ENCODE measurements around the gene ATG16L1. TPM values are rescaled to one million over a fixed set of nuclear protein-coding genes. Genes with fewer than 3 reads are reported as not detected.

Gene ATG16L1
- total RNA-seq, 1 donor from 2014 or later, result 49.9 TPM

DNA sequence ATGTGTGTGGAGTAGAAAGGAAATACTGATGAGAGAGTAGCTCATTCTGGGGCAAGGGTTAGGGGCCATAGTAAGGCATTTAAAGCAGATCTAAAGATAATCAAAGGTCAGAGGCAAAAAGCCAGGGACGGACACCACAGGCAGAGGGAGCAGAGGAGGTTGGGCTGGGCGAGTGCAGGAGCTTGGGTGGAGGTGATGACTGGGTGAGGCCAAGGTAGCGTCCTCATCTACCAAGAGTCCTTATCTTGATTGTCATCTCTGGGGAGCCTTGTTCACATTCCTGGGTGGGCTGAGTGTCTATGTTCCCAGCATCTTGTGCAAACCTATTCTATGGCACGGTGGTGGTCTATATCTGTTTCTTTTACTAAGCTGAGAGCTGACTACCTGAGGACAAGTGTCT lies 30.1 kb downstream of the ATG16L1 start:
- no peak for ATAC-seq (ENCODE audit: low read depth)
- ChIA-PET CTCF (interaction anchor here (1.0 kb wide), 1 partner anchor 162 kb away, joined by 3 read pairs; no protein-coding TSS in a partner anchor), POLR2A (no interaction called here)
- Mint-ChIP-seq H3K9me3 (no peaks in the 10 kb centered on the region), H3K4me1 (peaks cover 9% of the 10 kb centered on the region), H3K27ac (no peak overlapping the region), H3K27me3 (no peaks in the 10 kb centered on the region), H3K36me3 (ENCODE audit: low read depth) (peaks cover 86% of the 10 kb centered on the region), H3K4me3 (no peak overlapping the region)
- TF ChIP-seq CTCF (IDR thresholded peaks at IDR 0.05), result no peak
- intact Hi-C loops (cut with micrococcal nuclease), result no loop called here
- no peak for DNase-seq

DNA sequence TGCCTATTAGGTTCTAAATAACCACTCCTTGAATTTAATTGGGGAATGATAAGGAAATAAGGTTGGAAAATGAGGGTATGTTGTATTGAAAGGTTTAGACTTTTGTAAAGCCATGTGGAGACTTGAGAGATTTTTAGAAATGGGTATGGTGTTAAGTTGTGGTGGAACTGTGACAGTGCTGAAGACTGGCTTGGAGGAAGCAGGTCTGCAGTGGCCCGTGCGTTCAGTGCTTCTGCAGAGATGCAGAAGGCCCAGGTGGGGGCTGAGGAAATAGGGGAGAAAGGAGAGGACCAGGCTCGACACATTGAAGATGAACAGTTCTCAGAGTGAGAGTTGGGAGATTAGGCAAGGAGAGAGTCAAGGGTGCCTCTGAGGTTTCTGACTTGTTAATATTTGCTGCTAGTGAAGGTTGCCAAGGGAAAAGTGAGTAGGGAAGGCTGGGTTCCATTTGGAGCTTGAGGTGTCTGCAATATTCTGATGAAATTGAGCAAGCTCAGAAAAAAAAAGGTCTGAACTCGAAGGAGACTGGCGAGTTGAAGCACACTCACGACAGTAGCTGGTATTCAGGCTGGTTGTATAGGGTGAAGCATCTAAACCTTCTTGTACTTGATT lies 30.6 kb downstream of the ATG16L1 start:
- H3K27me3 Mint-ChIP-seq, result no peaks in the 10 kb centered on the region
- no peak for TF ChIP-seq CTCF (IDR thresholded peaks at IDR 0.05)
- H3K4me1 Mint-ChIP-seq, result peaks cover 9% of the 10 kb centered on the region
- CTCF ChIA-PET, result interaction anchor here (1.0 kb wide), 1 partner anchor 161 kb away, joined by 3 read pairs; no protein-coding TSS in a partner anchor
- ATAC-seq (ENCODE audit: low read depth) (no peak), DNase-seq (no peak)
- H3K9me3 Mint-ChIP-seq, result no peaks in the 10 kb centered on the region
- intact Hi-C loops (cut with micrococcal nuclease), result no loop called here
- H3K36me3 Mint-ChIP-seq (ENCODE audit: low read depth), result peaks cover 88% of the 10 kb centered on the region
- POLR2A ChIA-PET, result no interaction called here
- H3K27ac Mint-ChIP-seq, result no peak overlapping the region
- H3K4me3 Mint-ChIP-seq, result no peak overlapping the region

GRCh38 chr2:233285921-233286320 lies 34.4 kb downstream of the ATG16L1 start:
- no peak for ATAC-seq (ENCODE audit: low read depth)
- H3K4me1 Mint-ChIP-seq, result peaks cover 6% of the 10 kb centered on the region
- intact Hi-C loops (cut with micrococcal nuclease), result no loop called here
- POLR2A ChIA-PET, result interaction anchor here (0.5 to 0.7 kb wide), 2 partner anchors 425 to 481 kb away, joined by 3 read pairs; no protein-coding TSS in a partner anchor
- no peak overlapping the region for H3K4me3 Mint-ChIP-seq
- DNase-seq, result no peak
- no peak overlapping the region for H3K27ac Mint-ChIP-seq
- peaks cover 82% of the 10 kb centered on the region for H3K36me3 Mint-ChIP-seq (ENCODE audit: low read depth)
- no peaks in the 10 kb centered on the region for H3K9me3 Mint-ChIP-seq
- no peak for TF ChIP-seq CTCF (IDR thresholded peaks at IDR 0.05)
- CTCF ChIA-PET, result interaction anchor here (0.6 kb wide), 1 partner anchor 8 kb away, joined by 3 read pairs; no protein-coding TSS in a partner anchor
- H3K27me3 Mint-ChIP-seq, result no peaks in the 10 kb centered on the region

DNA sequence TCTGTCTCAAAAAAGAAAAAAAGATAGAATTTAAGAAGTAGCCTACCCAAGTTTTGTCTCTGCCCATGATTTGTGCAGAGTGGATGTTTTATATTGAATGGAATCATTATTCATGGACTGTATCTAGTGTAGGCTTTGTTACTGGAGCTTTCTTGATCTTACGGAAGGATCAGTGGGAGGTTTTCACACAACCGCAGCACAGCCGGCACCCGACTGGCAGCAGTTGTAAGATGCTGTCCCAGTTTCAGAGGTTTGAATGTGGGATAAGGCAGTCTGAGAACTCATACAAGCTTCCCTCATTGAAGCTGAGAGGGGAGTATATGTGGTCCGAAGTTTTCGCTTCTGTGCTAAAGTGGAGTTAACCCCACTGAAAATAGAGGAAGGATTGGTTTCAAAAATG lies 36.4 kb downstream of the ATG16L1 start:
- intact Hi-C loops (cut with micrococcal nuclease), result no loop called here
- DNase-seq, result no peak
- no peaks in the 10 kb centered on the region for H3K27me3 Mint-ChIP-seq
- CTCF ChIA-PET, result no interaction called here
- H3K4me3 Mint-ChIP-seq, result no peak overlapping the region
- no peak for TF ChIP-seq CTCF (IDR thresholded peaks at IDR 0.05)
- no peak overlapping the region for H3K27ac Mint-ChIP-seq
- ATAC-seq (ENCODE audit: low read depth), result no peak
- no peaks in the 10 kb centered on the region for H3K9me3 Mint-ChIP-seq
- POLR2A ChIA-PET, result interaction anchor here (0.6 kb wide), 1 partner anchor 126 kb away, joined by 4 read pairs; no protein-coding TSS in a partner anchor
- H3K36me3 Mint-ChIP-seq (ENCODE audit: low read depth), result peaks cover 82% of the 10 kb centered on the region
- H3K4me1 Mint-ChIP-seq, result peaks cover 6% of the 10 kb centered on the region

DNA sequence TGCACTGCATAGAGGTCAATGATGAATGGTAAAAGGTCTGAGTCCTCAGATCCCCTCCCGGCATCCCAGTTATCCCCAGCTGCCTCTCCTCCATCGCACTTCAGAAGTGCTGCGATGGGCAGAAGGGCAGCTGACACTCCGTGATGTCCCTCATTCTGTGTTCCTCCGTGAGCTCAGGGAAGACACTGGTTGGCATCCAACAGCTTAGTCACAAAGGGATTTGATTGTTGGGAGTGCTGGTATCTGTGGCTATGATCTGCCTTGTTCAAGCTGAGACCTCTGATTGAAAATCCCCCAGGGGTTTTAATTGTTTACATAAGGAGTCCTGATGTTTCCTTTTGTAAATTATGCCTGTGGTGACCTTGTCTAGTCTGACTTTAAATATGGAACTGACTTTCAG lies 37.2 kb downstream of the ATG16L1 start:
- DNase-seq (no peak), ATAC-seq (ENCODE audit: low read depth) (no peak)
- POLR2A ChIA-PET, result interaction anchor here (0.6 to 1.1 kb wide), 2 partner anchors 27 to 34 kb away, joined by 4 to 7 read pairs; no protein-coding TSS in a partner anchor
- no peaks in the 10 kb centered on the region for H3K27me3 Mint-ChIP-seq
- H3K4me1 Mint-ChIP-seq, result peaks cover 6% of the 10 kb centered on the region
- H3K36me3 Mint-ChIP-seq (ENCODE audit: low read depth), result peaks cover 86% of the 10 kb centered on the region
- intact Hi-C loops (cut with micrococcal nuclease), result no loop called here
- no peaks in the 10 kb centered on the region for H3K9me3 Mint-ChIP-seq
- no peak overlapping the region for H3K27ac Mint-ChIP-seq
- CTCF ChIA-PET, result no interaction called here
- no peak for TF ChIP-seq CTCF (IDR thresholded peaks at IDR 0.05)
- H3K4me3 Mint-ChIP-seq, result no peak overlapping the region
